IPS-20b (cell line): ENCODE results near the gene SLC9A2.
A peak's percentile ranks its signal among the peaks of the same experiment; 100 is the strongest.

Source experiments
- H3K27ac ChIP-seq: one replicate; pipeline ENCODE4 v1.5.1; 2013; ENCODE audit warnings: low read length
- H3K27me3 ChIP-seq: 2 replicates; pipeline ENCODE4 v1.6.1; 2013; ENCODE audit warnings: mild to moderate bottlenecking, low read length, inconsistent platforms; ENCODE audit not compliant: insufficient read depth
- H3K36me3 ChIP-seq: 2 replicates; pipeline ENCODE4 v1.6.1; 2013; ENCODE audit warnings: low read depth, mild to moderate bottlenecking, inconsistent platforms, low read length, moderate library complexity; ENCODE audit not compliant: insufficient read depth
- H3K4me1 ChIP-seq: 2 replicates; pipeline ENCODE4 v1.6.1; 2013; ENCODE audit warnings: mild to moderate bottlenecking, control low read depth, inconsistent platforms, low read length, moderate library complexity; ENCODE audit not compliant: insufficient read depth
- H3K4me3 ChIP-seq: 2 replicates; pipeline ENCODE4 v1.5.1; 2013; ENCODE audit warnings: mild to moderate bottlenecking, low read length, inconsistent platforms
- H3K9ac ChIP-seq: 2 replicates; pipeline ENCODE4 v1.6.1; 2013; ENCODE audit warnings: low read depth, mild to moderate bottlenecking, inconsistent platforms, low read length, moderate library complexity
- H3K9me3 ChIP-seq: 2 replicates; pipeline ENCODE4 v1.6.1; 2013; ENCODE audit warnings: mild to moderate bottlenecking, low read depth, low read length, inconsistent platforms; ENCODE audit not compliant: insufficient read depth

The SLC9A2 gene

DNA sequence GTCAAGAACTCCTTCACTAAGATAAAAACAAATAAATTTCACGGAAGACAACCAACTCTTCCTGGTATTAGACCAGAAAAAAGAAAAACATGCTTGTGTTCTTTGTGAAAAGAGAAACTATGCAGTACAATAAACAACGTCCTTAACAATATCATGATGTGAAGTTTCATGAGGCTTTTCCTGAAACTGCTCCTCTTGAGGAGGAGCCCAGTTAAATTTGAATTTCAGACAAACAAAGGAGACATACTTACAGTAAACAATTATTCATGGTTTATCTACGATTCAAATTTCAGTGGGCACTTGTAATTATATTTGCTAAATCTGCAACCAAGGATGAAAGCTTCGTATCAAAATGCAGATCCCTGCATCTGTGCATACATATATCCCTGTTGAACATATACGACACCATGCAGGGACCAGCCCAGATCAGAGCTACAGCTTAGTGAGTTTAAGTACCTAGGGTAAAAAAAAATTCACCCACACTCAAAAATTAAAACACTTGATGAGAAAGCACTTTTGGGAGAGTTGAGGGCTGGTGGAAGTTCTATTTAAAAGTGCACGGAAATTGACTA is 24.8 kb upstream of the SLC9A2 start:
- no peak overlapping the region for H3K4me3 ChIP-seq
- H3K36me3 ChIP-seq: no peaks in the 10 kb centered on the region
- no peak overlapping the region for H3K27ac ChIP-seq
- H3K4me1 ChIP-seq: no peaks in the 10 kb centered on the region
- H3K27me3 ChIP-seq: no peaks in the 10 kb centered on the region
- no peaks in the 10 kb centered on the region for H3K9me3 ChIP-seq
- no peak overlapping the region for H3K9ac ChIP-seq

DNA sequence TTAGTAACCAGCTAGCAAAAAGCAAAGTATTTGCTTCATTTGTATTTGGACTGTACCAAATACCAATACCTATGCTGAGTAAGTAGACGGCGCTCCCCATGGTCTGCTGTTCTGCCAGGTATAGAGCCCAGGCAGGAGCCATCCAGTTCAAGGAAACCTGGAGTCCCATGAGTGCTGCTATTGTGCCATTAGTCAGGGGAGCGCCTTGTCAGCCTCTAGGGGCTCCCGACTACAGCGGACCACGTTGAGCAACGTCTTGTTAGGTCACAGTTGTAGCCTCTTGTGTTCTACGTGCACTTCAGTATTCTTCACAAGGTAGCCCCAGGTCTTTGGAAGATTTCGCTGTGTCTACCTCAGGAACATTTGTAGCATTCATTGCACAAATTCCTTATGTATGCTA is 21.6 kb upstream of the SLC9A2 start:
- Histone ChIP-seq H3K27me3 (no peaks in the 10 kb centered on the region), H3K36me3 (no peaks in the 10 kb centered on the region), H3K4me3 (no peak overlapping the region)

DNA sequence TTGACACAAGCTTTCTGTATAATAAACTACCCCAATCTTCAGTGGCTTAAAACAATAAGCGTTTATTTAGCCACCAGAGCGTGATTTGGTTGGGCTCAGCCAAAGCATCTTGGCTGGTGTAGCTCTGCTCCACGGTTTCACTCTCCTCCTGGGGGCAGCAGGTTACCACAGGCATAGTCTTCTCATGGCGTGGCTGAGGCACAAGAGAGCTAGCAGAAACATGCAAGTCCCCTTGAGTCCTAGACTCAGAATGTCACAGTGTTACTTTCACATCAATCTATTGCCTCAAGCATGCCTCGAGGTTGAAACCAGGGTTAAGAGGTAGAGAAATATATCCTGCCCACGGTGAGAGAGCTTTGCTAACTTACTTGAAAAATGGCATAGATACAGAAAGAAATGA is 19.9 kb upstream of the SLC9A2 start:
- Histone ChIP-seq H3K4me1 (no peaks in the 10 kb centered on the region), H3K4me3 (no peak overlapping the region), H3K27ac (no peak overlapping the region), H3K27me3 (no peaks in the 10 kb centered on the region), H3K9me3 (no peaks in the 10 kb centered on the region), H3K9ac (no peak overlapping the region), H3K36me3 (no peaks in the 10 kb centered on the region)

More for the DNA sequence above, 21.6 kb upstream of the SLC9A2 start:
- Histone ChIP-seq H3K4me1 (no peaks in the 10 kb centered on the region), H3K9me3 (no peaks in the 10 kb centered on the region), H3K27ac (no peak overlapping the region), H3K9ac (no peak overlapping the region)

DNA sequence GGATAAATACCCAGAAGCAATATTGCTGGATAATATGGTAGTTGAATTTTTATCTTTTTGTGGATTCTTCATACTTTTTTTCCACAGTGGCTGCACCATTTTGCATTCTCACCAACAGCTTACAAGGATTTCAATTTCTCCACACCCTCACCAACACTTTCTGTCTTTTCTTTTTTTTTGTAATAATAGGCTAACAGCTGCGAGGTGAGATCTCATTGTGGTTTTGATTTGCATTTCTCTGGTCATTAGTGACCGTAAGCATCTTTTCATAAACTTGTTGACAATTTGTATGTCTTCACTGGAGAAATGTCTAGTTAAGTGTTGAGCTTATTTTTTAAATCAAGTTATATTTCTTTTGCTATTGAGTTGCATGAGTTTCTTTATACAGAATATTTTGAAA is 17.6 kb upstream of the SLC9A2 start:
- Histone ChIP-seq H3K4me3 (no peak overlapping the region), H3K9me3 (no peaks in the 10 kb centered on the region), H3K9ac (no peak overlapping the region), H3K27ac (no peak overlapping the region), H3K4me1 (no peaks in the 10 kb centered on the region), H3K27me3 (no peaks in the 10 kb centered on the region), H3K36me3 (no peaks in the 10 kb centered on the region)

DNA sequence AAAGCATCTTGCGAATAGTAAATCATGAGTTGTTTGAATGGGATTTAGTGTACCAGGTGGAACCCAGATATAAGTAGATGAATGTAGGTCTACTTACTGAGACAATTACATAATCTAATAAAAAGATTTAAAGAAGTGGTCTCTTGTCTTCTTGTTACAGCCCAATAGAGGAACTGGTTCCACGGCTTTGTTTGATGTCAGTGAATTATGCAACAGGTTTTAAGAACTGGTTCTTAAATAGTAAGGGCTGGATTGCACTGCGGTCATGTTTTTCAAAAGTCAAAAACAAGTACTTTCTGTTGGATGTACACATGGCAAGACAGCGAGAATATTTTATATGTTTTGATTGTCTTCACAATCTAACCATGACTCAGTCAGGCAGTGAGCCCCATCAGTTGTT is 15.4 kb upstream of the SLC9A2 start:
- Histone ChIP-seq H3K9me3 (no peaks in the 10 kb centered on the region), H3K4me1 (no peaks in the 10 kb centered on the region), H3K27ac (no peak overlapping the region), H3K36me3 (no peaks in the 10 kb centered on the region), H3K27me3 (no peaks in the 10 kb centered on the region), H3K9ac (no peak overlapping the region), H3K4me3 (no peak overlapping the region)

DNA sequence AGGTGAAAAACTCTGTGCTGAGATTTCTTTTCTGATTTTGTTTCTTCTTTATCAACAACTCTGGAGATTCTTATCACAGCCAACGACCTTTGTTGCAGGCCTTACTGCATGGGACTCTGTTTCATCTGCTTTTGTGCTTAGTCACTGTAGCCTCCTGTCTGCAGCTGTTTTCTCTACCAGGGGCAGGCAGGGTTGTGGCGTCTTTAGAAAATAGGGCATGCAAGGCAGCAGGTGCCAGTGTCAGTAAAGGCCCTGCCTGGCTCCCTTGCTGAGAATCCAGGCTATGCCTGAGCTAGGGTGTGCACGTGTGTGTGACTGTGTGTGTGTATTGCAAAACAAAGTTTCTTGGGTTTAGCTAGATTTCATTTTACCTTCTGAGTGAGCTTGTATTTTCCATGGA is 14.6 kb upstream of the SLC9A2 start:
- Histone ChIP-seq H3K27ac (no peak overlapping the region), H3K9ac (no peak overlapping the region), H3K4me1 (no peaks in the 10 kb centered on the region), H3K36me3 (no peaks in the 10 kb centered on the region), H3K27me3 (no peaks in the 10 kb centered on the region), H3K4me3 (no peak overlapping the region), H3K9me3 (no peaks in the 10 kb centered on the region)

DNA sequence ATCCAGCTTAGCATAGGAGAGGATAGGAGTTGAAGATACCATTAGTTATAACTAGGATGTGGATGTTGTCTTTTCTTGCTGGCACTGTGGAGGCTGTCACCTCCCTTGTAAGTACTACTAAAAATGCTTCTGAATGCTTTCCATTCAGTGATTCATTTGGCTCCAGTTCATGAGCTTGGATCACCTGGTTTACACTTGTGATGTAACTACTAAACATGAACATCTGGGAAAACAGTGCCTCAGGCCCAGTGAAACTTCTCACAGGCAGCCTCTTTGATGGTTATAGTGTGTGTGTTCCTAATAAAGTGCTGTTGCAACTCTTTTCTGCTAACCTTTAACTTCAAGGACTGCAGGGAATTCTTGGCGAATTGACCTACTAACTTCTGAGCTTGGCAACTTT is 13.0 kb upstream of the SLC9A2 start:
- Histone ChIP-seq H3K27me3 (no peaks in the 10 kb centered on the region), H3K9ac (no peak overlapping the region), H3K9me3 (no peaks in the 10 kb centered on the region), H3K4me3 (no peak overlapping the region), H3K36me3 (no peaks in the 10 kb centered on the region), H3K4me1 (no peaks in the 10 kb centered on the region), H3K27ac (no peak overlapping the region)

DNA sequence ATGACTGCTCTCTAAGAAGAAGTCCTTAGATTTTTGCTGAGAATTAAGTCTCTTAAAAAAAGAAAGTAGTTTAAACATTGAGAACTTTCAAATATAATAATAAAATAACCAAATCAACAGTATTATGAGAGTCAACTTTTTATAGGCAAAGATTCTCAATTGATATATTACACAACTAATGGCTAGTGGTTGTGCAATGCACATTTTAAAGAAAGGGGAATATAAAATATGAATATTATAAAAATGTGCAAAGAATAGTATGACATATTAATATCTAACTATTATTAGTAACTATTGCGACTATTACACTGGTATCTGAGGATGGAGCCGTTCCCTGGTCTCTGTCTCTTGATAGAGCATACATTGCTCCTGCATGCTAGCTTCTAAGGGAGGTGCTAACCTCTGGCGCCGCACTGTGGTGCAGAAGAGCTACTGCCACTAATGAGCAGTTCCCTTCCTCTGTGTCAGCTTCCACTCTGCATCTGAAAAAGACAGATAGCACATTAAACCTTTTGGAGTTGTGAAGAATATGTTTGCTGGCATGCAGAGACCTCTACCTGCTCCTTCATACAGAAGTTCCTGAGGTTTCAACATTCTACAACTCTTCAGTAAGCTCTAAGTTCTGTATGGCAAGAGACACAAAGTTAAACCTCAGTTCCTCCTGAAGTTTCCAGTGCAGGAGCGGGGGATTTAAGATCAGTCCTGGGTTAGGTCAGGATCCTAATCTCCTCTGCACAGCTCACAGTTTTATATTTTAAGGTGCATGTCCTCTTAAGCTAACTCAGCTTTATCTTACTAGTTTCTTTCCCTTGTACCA is 3.5 kb upstream of the SLC9A2 start:
- H3K9me3 ChIP-seq: no peaks in the 10 kb centered on the region
- no peak overlapping the region for H3K27ac ChIP-seq
- no peak overlapping the region for H3K4me3 ChIP-seq
- H3K36me3 ChIP-seq: no peaks in the 10 kb centered on the region
- H3K27me3 ChIP-seq: peaks cover 48% of the 10 kb centered on the region
- no peak overlapping the region for H3K9ac ChIP-seq
- H3K4me1 ChIP-seq: no peaks in the 10 kb centered on the region; the same call in 1 of the 2 replicates

DNA sequence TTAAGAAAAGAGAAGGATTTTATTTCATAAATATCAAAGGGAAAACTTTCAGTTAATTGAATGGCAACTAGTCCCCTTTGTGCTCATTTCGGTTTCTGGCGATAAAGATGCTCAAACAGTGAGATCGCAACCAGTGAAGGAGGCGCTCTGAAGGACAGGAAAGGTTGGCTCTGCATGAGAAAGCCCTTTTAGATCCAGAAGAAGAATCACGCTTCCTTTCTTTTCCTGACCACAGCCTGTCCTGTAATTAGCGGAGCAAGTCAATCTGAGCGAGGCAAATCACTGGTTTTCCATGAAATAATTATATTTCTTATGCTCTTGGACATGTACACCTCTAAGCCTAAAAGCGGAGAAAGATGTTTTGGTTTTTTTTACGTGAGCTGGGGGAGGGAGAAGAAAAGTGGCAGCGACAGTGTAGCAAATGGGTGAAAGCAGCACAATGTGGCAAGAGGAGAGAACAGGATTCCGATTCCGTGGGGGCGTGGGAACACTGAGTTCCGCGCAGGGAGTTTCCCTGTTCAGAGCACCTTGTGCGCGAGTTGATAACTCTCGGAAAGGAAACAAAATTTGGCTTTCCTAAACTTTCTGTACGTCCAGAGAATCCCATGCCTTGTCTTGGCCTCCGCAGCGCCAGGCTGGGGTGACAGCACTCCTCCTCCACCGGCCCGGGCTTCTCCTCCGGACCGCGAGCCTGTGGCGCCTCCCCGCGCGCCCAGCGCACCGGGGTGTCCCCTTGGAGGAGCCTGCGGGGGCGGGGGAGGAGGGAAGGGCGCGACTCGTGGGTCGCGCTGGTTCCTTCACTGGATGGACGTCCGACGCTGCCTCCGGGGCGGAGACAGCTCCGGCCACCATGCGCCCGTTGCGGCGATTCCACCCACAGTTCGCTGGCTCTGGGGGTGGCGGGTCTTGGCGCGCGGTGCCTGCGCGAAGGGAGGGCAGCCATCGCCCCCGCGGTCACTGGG is 620 bp upstream of the SLC9A2 start:
- no peaks in the 10 kb centered on the region for H3K9me3 ChIP-seq
- no peak overlapping the region for H3K9ac ChIP-seq
- peaks cover 77% of the 10 kb centered on the region for H3K27me3 ChIP-seq
- H3K36me3 ChIP-seq: no peaks in the 10 kb centered on the region
- peak overlapping the region; percentile 64 for H3K4me3 ChIP-seq
- H3K27ac ChIP-seq: no peak overlapping the region
- no peaks in the 10 kb centered on the region; the same call in 1 of the 2 replicates for H3K4me1 ChIP-seq

DNA sequence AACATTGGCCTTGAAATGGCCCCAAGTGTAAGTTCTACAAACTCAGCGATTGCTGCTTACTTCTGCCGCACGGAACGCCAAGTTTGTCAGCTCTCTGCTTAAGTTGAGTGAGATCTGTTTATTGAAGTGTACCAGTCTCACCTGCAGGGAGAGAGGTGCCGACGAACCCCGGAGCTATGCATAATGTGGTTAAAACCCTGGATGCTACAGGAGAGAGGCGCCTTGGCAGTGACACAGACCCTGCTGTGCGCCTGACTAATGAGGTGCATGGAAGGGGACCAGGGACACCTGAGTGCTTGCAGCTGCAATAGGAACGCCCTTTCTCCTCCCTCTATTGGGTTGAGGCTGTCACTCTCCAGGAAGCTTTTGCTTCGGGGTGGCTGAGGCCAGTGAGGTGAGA is 979 bp downstream of the SLC9A2 start:
- Histone ChIP-seq H3K27ac (no peak overlapping the region), H3K27me3 (peaks cover 77% of the 10 kb centered on the region), H3K4me1 (no peaks in the 10 kb centered on the region; the same call in 1 of the 2 replicates), H3K36me3 (no peaks in the 10 kb centered on the region), H3K4me3 (peak overlapping the region; percentile 48; the same call in 1 of the 2 replicates), H3K9ac (no peak overlapping the region), H3K9me3 (no peaks in the 10 kb centered on the region)

DNA sequence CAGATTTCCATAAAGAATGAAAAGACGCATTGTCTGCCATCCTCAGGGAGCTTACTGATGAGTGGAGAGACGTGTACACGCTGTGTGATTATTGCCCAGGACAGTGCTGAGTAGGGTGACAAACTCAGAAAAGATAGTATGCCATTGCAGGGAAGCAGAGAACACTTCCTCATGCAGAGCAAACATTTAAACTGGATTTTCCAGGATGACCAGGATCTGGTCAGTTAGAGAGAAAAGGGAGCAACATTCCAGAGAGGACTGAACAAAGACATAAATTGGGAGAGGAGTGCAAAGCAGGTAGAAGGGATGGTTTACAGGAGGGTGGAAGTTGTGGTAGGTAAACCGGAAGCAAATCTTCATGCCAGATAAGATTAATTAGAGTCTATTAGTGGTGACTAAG is 2.3 kb downstream of the SLC9A2 start:
- Histone ChIP-seq H3K9me3 (no peaks in the 10 kb centered on the region), H3K36me3 (no peaks in the 10 kb centered on the region), H3K27me3 (peaks cover 70% of the 10 kb centered on the region), H3K9ac (no peak overlapping the region), H3K4me3 (no peak overlapping the region), H3K4me1 (no peaks in the 10 kb centered on the region; the same call in 1 of the 2 replicates), H3K27ac (no peak overlapping the region)
